ENCODE results near the gene SPATS2.

SPATS2 gene

DNA sequence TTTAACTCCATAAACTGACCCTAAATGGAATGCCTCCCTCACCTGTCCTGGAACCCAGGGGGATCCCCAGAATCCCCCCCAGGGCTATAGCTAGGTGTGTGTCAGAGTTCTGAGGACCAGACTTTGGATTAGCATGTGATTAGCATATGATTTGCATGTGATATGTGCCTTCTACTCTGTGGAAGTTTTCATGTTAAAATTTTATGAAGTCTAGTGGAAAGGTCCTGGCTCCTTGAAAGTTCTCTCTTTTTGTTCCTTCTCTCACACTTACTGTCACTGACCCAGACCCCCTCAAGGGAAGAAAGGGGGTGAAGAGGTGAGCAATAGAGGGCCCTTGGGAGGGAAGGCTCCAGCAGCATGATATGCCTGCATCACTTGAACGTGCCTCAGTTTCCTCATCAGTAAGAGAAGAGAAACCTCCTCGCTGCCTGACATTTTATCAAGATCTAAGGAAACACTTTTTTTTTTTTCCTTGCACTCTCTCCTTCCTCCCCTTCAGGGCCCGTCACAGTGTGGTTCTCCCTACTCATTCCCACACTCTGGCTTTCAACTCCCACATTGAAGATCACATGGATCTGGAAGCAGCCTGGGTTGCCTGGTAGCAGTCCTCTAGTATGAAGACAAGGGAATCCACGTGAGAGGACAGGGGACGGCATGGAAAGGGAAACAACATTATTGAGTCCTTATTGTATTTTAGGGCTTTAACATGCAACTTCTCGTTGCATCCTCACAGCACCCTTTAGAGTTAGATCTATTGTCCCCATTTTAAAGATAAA, 27.0 kb upstream of the SPATS2 start:
- CTCF ChIA-PET = interaction anchor here (1.7 to 6.1 kb wide), 8 partner anchors 8 to 51 kb away, joined by 8 to 174 read pairs (median 22); partner anchors contain the start of genes PRPH and TROAP
- POLR2A ChIA-PET = no interaction called here
- no peak for DNase-seq (ENCODE audit: extremely low spot score)
- TF ChIP-seq, protein P1, sequence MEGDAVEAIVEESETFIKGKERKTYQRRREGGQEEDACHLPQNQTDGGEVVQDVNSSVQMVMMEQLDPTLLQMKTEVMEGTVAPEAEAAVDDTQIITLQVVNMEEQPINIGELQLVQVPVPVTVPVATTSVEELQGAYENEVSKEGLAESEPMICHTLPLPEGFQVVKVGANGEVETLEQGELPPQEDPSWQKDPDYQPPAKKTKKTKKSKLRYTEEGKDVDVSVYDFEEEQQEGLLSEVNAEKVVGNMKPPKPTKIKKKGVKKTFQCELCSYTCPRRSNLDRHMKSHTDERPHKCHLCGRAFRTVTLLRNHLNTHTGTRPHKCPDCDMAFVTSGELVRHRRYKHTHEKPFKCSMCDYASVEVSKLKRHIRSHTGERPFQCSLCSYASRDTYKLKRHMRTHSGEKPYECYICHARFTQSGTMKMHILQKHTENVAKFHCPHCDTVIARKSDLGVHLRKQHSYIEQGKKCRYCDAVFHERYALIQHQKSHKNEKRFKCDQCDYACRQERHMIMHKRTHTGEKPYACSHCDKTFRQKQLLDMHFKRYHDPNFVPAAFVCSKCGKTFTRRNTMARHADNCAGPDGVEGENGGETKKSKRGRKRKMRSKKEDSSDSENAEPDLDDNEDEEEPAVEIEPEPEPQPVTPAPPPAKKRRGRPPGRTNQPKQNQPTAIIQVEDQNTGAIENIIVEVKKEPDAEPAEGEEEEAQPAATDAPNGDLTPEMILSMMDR (IDR thresholded peaks at IDR 0.05; ENCODE audit: control extremely low read depth, extremely low read depth, low read depth, missing control alignments) = no peak

DNA sequence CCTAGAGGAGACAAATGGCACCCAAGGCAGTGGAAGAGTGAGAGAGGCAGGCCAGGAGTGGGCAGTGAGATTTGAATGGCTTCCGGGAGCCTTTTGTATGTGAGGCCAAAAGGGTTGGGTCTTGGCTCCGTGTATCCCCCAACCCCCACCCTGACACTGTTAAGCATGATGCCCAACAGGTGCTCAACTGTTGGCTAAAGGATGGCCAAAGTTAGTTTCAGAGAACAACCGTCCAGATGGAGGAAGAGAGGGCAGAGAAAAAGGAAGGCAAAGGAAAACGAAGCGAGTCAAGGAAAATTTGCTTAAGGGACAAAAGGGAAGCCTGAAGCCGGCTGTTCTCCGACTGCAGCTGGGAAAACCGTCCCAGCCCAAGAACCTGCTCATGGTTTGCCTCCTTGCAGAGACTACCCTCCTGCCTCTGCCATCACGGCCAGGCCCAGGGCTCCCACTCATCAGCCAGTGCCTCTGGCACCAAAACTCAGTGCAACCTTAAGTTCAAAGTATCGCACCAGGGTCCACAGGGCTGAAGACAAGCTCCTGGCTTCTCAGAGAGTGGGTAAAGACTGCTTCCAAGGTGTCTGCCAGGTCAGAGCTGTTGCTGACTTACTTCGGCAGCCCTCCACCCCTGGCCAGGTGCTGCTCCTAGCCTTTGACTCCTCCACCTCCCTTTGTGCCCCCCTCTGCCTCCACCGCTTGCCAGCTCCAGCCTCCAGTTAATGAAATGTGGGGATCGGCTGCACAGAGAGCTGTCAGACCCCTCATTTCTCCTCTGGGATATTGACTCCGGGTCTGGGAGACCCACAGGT, 26.1 kb upstream of the SPATS2 start:
- TF ChIP-seq, protein P1 (IDR thresholded peaks at IDR 0.05; ENCODE audit: control extremely low read depth, extremely low read depth, low read depth, missing control alignments) = no peak
- CTCF ChIA-PET = interaction anchor here (0.9 to 4.0 kb wide), 27 partner anchors 9 to 408 kb away, joined by 3 to 174 read pairs (median 7); partner anchors contain the start of genes PRPH, SPATS2 and TROAP
- POLR2A ChIA-PET = interaction anchor here (1.5 kb wide), 1 partner anchor 9 kb away, joined by 3 read pairs; no protein-coding TSS in a partner anchor
- no peak for DNase-seq (ENCODE audit: extremely low spot score)

DNA sequence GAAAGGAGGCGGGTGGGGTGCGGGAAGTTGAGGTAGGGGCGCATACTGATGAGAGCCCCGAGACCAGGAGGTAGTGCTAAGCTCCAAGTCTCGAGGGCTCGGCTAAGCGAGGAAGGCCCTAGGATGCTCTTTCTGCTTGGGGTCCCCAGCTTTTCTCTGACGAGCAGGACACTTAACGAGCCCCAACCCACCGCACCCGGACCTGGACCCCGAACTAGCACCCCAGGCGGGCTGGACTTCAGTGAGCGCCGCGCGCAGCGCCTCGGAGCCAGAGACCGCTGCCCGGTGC, 25.5 kb upstream of the SPATS2 start:
- CTCF ChIA-PET = interaction anchor here (0.6 to 4.0 kb wide), 41 partner anchors 10 to 409 kb away, joined by 3 to 174 read pairs (median 4); partner anchors contain the start of genes PRPH, SPATS2, TMBIM6 and TROAP
- POLR2A ChIA-PET = interaction anchor here (1.5 kb wide), 1 partner anchor 10 kb away, joined by 3 read pairs; no protein-coding TSS in a partner anchor
- DNase-seq (ENCODE audit: extremely low spot score) = no peak
- TF ChIP-seq, protein P1 (IDR thresholded peaks at IDR 0.05; ENCODE audit: control extremely low read depth, extremely low read depth, low read depth, missing control alignments) = no peak

DNA sequence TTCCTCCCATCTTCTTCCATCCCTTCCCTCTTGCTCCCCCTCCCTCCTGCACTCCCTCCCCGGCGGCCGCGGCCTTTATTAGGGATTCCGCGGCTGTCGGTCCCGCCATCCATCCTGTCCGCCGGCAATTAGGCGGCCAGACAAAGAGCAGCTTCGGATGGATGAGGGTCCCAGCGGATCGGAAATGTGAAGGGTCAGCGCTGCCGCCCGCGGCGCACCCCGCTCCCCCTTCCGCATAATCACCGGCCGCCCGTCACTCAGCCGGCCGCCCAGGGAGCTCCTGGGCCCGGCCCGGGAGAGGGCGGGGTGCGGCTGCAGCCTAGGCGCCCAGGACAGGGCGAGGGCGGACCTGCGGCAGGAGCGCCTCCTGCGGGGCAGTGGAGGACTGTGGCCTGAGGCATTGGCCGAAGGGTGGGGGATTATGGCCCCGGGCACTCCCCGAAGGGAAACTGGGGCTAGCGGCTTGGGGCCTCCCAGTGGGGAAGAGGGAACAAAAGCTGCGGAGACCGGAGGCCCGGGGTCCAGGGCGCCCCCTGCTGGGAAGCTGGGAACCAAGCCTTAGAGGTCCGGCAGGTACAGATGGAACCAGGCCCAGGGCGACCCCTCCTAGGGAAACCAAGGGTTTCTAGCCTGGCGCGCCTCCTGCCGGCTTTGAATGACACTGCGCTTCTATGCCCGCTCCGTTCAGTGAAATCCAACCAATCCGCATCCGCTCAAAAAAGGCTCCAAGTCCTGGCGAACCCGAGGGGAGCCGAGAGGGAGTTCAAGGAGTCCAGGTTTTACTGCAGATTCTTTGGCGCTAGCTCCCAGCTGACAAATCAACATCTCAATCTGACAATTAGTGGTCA, 25.0 kb upstream of the SPATS2 start:
- ChIA-PET POLR2A (interaction anchor here (1.0 to 1.5 kb wide), 2 partner anchors 10 to 19 kb away, joined by 3 to 5 read pairs; partner anchors contain the start of gene TROAP), CTCF (interaction anchor here (0.6 to 4.0 kb wide), 48 partner anchors 10 to 436 kb away, joined by 3 to 174 read pairs (median 4); partner anchors contain the start of genes PRPH, SPATS2, TMBIM6 and TROAP)

DNA sequence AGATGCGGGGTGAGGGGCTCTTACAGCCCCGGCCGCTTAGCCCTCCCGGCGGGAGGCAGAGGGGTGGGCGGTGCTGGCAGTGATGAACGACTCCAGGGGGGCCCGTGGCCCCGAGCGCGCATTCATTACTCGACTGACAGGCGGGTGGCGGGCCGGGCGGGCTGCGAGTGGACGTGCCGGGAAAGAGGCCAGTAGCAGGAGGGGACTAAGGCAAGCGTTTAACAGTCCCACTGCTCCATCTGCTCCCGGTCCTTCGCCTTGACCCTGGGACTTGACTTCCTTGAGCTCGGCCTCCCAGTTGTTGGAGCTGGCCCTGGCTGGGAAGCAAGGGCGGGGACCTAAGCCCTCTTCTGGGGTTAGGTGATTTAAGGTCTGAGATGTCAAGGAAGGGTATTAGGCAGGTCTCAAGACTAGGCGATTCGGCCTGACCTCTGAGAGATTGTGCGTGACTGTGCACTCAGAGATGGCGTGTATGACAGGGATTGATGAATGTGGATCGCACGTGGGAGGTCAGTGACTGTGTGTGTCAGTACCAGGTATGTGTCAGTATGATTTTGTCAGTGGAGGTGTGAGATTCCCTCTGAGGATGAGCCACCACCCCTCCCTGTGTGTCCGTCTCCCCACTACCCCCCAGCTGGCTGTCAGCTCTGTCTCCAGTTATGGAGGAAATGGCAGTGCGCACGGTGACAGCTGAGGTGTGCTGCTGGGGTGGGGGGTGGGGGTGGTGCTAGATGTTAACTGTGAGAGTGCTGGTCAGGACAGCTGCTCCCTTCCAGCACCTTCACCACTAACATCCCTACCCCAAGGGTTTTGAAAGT, 24.1 kb upstream of the SPATS2 start:
- TF ChIP-seq, protein P1 (IDR thresholded peaks at IDR 0.05; ENCODE audit: control extremely low read depth, extremely low read depth, low read depth, missing control alignments) = peak; percentile 13
- DNase-seq (ENCODE audit: extremely low spot score) = no peak
- ChIA-PET CTCF (interaction anchor here (0.7 to 4.0 kb wide), 36 partner anchors 9 to 435 kb away, joined by 3 to 174 read pairs (median 4); partner anchors contain the start of genes PRPH, SPATS2, TMBIM6 and TROAP), POLR2A (interaction anchor here (1.0 to 1.5 kb wide), 2 partner anchors 11 to 20 kb away, joined by 3 to 5 read pairs; partner anchors contain the start of gene TROAP)

More for the DNA sequence above, 25.0 kb upstream of the SPATS2 start:
- DNase-seq (ENCODE audit: extremely low spot score) = peak; percentile 87
- TF ChIP-seq, protein P1 (IDR thresholded peaks at IDR 0.05; ENCODE audit: control extremely low read depth, extremely low read depth, low read depth, missing control alignments) = peak; percentile 81

Data from GM10248 (cell line).